Left forelimb (tissue), 1 donor: ENCODE data around the gene MMP15.
A peak's percentile ranks its signal among the peaks of the same experiment; 100 is the strongest.

ENCODE experiments used
- DNase-seq: peaks from one replicate; pipeline ENCODE4 v3.0.0-alpha.2; 2018; ENCODE audit warnings: low spot score

MMP15 gene

DNA sequence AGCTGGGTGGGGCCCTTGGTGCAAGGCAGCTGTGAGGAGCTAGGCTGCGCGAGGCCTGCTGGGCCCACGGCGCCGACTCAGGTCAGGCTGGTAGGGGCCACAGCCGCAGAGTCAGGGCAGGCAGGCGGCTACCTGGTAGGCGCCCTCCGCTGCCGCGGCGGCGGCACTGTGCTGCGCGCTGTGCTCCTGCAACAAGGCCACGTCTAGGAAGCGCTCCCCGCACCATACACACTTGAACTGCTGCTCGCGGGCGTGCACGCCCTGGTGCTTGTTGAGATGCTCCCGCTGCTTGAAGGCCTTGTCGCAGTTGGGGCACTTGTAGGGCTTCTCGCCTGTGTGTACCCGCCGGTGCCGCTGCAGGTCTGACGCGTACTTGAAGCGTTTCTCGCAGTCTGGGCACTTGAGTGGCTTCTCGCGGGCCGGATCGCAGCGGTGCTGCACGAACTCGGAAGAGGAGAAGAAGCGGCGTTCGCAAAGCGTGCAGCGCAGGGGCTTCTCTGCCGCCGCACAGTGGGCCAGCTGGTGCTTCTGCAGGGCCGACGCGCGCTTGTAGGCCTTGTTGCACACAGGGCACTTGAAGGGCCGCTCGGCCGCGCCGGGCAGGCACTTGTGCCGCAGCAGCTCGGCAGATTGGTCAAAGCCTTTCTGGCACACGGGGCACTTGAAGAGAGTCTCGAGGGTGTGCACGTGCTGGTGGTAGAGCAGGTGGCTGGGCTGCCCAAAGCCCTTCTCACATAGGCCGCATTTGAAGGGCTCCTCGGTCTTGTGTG is 29.0 kb upstream of the MMP15 start:
- peak; percentile 57 for DNase-seq

DNA sequence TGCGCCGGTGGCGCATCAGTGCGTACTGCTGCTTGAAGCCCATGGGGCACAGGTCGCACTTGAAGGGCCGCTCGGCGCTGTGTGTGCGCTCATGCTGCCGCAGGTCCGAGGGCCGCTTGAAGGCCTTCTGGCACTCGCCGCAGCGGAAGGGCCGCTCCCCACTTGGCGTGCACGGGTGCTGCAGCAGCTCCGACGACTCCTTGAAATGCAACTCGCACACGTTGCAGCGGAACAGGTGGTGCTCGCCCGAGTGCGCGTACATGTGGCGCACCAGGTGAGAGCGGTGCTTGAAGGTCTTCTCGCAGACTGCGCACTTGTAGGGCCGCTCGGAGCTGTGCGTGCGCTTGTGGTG is 28.4 kb upstream of the MMP15 start:
- DNase-seq, result peak; percentile 62

DNA sequence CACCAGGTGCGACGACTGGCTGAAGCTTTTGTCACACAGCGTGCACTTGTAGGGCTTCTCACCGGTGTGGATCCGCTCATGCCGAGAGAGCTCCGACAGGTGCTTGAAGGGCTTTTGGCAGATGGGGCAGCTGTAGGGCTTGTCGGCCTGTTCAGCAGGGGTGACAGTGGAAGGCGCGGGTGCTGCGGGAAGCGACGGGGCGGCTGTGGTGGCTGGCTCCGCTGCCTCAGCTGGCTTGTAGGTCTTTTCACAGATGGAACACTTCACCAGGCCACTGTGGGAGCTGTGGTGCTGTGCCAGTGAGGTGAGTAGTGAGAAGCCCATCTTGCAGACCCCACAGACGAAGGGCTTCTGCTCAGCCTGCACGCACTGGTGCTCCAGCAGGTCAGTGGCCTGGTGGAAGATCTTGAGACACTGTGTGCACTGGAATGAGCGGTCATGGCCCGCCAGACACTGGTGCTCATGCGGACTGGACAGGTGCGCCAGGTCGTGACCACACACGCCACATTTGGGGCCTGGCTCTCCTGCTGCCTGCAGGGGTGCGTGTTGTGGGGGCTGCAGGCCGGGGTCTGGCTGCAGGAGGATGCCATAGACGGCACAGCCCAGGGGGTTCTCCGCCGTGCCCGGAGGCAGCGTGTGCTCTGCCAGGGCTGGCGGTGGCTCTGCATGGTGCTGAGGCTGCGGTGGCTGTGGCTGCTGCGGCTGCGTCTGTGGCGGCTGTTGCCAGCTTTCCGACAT is 27.9 kb upstream of the MMP15 start:
- DNase-seq, result peak; percentile 49

DNA sequence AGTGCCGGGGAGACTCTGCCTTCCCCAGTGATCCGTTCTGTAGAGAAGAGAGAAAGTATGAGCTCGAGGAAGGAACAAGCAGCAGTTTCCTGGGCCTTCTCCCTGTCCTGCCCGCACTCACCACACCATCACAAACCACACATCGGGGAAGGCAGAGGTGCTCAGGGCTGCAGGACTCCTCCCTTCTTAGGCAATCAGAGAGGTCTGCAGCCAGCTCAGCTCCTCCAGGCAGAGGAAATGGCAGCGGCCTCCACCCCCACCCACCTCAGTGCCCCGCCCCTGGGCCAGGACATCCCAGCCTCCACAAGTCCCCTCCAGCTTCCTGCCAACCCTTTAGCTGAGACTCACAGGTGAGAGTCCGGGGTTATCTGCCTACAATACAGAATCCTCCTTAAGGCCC is 27.1 kb upstream of the MMP15 start:
- DNase-seq, result peak; percentile 54

DNA sequence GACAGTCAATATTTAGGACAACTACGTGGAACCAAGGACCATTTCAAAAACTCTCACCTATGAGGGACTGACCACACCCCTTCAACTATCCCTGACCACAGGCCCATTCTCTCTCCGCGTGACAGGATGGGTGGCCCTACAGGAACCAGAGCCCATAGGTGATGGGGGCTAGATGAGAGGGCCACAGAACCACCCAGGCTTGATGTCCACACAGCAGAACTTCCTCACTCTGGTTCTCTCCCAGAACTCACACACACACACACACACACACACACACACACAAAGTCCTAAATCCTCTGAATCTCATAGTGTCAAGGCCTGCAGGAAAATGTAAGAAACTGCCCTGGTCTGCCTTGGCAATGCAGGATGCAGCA is 26.6 kb upstream of the MMP15 start:
- no peak for DNase-seq

DNA sequence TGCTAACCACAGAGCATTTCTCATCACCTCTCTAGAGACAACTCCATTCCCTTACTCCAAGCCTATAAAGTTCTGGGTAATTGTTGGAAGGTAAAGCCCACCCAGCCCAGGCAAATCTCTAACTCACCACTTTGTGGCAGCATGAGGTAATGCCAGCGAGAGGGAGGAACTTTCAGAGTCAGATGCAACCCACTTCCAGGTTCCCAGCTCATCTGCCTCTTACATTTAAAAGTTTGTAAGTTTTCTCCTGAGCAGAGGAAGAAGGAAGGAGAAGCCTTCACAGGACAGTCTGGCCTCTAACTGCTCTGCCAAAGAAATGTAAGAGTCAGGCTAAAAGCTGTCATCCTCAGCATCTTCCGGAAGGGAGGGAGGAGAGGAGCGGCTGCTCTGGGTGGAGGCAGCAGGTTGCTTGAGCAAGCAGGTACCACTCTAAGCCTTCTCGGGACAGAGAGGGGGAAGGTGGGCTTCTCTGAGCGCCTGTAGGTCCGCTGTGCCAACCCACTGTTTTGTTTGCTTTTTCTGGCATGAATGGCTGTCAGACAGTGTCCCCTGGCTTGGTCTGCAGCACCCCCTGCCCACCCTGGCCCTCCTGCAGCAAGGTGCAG is 26.1 kb upstream of the MMP15 start:
- DNase-seq, result peak; percentile 64

DNA sequence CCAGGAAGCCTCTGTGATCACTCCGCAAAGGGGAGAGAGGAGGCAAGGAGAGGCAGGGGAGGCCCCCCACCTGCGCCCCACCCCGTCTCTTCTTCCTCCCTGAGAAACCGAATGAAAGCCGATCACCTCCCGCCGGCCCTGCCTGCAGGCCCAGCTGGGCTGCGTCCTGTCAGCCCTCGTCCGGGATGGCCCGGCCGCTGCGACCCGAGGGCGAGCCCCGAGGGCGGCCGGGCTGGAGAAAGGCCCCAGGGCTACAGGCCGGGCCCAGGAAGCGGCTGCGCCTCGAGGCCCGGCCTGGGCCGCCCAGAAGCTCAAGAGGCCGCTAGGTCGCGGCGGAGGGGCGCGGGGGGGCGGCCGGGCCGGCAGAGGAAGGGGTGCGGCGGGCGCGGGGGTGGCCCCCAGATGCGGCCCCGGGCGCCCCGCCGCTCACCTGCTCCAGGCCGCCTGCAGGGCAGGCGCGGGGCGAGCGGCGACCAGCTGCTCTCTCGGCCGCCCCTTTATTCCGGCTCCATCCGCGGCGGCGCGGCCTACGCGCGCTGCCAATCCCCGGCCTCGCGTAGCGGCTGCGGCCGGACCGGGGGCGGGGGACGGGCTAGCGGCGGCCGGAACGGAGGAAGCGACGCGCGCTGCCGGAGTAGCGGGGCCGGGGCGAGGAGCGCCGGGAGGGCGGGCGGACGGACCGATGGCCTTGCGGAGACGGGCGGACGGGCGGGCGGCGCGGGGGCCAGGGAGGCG is 25.4 kb upstream of the MMP15 start, which contains the start of gene ZNF319:
TSS of gene ZNF319 (minus strand) at position 702 of the 735 bp plus-strand sequence. CDS start 2,407 bp downstream, outside the sequence.
- peak; percentile 67 for DNase-seq

DNA sequence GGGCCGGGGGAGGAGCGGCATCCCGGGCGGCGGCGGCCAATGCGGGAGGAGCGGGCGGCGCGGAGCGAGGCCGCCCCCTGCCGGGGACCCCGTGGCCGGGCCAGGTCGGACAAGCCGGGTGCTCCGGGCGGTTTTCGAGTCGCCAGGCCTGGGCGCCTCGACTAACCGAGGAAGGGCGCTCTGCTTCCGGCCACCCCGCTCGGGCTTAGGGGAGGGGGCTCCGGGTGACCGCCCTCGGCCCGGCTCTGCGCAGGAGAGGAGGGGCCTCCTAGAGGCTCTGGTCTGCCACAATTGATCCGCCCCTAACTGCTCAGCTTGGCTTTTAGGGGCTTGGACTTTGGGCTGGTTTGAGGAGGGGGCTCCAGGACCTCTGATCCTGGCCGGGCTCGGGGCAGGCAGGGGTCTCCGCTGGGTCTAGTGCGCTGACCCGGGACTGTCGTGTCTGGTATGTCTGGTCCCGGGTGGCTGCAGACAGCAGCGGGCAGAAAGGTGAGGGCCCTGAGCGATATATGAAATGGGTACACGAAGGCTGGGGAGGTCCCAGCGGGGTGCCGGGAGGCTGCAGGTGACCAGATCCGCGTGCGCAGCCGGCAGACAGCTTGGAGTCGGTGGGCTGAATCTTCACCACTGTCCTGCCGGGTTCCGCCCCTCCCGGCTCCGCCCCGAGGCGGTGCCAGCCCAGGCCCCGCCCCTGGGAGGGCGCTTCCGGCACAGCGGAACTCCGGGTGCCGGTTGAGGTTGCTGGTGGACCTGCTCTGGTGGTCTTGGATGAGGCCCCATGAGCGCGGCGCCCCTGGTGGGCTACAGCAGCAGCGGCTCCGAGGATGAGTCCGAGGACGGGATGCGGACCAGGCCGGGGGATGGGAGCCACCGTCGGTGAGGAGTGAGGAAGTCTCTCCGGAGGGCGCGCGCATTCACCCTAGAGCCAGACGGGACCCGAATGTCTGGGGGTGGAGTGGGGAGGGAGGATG is 24.6 kb upstream of the MMP15 start, which contains the start of gene USB1:
TSS of gene USB1 (plus strand) at position 702 of the 971 bp plus-strand sequence. CDS start at position 779, 77 bp downstream.
- DNase-seq, result peak; percentile 93

DNA sequence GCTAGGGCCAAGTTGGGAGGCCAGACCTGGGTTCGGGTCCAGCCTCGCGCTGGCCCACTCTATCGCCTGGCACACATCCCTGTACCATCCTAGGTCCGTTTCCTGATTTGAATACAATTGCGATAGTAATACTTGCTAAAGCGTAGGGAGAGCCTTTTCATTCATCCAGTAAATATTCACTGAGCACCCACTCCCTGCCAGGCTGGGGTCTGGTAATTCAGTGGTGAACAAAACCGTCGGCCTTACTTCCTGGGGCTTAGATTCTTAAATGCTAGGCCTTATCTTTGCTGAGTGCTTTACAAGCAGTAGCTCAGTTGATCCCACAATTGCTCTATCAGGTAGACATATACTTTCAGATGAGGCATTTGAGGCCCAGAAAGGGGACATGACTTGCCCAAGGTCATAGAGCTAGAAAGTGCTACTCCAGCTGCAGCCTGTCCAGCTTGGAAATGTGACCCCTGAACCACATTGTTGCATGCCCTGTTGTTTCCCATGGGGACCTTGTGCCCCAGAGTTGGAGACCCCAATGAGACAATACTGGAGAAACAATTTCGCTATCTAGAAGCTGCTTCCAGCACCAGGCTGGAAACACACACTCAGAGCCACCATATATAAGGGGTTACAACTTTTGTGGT is 23.7 kb upstream of the MMP15 start:
- DNase-seq, result peak; percentile 34

DNA sequence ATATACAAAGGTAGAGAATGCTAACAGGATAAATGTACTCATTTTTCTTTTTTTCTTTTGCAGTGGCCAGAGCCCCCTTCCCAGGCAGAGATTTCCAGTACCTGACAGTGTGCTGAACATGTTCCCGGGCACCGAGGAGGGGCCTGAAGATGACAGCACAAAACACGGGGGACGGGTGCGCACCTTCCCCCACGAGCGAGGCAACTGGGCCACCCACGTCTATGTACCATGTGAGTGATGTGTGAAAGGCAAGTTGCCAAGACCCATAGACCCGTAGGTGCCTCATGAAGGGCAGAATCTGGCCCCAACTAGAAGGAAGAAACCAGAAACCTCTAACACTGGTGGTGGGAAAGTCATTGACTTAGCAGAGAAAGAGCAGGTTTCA is 23.1 kb upstream of the MMP15 start:
- peak; percentile 55 for DNase-seq

DNA sequence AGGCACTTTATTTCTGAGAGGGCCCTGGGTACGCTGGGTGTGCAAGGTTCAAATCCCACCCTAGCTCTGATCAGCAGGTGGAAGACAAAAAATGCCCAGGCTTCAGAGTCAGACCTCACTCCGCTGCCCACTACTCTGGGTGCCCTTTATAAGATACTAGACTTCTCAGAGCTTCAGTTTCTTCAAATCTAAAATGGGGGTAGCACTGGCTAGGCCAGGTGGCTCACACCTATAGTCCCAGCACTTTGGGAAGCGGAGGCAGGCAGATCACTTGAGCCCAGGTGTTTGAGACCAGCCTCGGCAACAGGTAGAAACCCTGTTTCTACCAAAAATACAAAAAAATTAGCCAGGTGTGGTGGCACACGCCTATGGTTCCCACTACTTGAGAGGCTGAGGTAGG is 22.6 kb upstream of the MMP15 start:
- peak; percentile 23 for DNase-seq

DNA sequence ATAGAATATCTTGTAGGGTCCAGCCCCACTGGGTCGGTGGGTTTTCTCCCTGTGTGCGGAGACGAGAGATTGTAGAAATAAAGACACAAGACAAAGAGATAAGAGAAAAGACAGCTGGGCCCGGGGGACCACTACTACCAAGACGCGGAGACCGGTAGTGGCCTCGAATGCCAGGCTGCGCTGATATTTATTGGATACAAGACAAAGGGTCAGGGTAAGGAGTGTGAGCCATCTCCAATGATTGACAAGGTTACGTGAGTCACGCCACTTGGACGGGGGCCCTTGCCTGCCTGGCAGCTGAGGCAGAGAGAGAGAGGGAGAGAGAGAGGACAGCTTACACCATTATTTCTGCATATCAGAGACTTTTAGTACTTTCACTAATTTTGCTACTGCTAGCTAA is 20.8 kb upstream of the MMP15 start:
- DNase-seq, result peak; percentile 49

DNA sequence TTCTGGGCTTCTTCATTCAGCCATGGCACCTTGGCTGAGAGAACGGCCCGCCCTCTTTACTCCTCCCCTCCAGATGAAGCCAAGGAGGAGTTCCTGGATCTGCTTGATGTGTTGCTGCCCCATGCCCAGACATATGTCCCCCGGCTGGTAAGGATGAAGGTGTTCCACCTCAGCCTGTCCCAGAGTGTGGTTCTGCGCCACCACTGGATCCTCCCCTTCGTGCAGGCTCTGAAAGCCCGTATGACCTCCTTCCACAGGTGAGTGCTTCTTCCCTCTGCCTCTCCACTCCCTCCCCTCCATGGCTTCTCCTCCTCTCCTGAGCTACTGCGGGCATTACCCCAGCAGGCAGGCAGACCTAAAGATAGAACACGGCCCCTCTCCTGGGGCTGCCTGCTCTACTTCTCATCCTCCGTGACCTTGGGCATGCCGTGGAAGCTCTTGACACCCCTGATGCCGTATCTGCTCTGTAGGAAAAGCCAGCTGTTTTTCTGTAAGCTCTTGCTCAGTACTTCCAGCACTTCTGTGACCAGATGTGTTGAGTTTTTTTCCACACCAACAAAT is 15.6 kb upstream of the MMP15 start:
- DNase-seq, result peak; percentile 44

DNA sequence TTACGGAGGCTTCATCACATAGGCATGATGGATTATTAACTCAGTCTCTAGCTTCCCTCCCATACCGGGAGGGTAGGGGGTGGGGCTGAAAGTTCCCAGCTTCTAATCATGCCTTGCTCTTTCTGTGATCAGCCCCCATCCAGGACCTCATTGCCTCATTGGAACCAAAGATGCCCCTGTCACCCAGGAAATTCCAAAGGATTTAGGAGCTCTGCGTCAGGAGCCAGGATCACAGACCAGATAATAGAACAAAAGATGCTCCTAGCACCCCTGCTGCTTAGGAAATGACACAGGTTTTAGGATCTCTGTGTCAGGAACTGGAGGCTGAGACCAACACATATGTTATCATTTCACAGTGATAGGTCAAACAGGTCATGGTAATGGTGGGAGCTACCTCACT is 14.7 kb upstream of the MMP15 start:
- peak; percentile 47 for DNase-seq

DNA sequence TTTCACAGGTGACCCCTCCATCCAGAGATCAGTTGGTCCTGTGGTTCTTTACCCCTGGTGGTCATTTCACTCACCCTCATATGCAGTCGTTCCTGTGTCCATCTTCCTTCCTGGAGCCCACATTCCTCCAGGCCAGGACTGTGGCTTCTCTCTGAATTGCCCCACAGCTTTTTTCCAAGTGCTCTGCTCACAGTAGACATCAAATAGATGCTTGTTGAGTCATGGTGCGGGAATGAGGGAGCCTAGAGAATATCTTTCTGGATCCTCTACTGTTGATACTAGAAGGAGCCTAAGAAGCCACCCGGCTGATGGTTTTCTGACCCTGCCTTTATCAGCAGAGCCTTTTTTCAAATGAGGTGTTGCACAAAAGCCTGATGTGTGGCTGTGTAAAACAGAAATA is 13.9 kb upstream of the MMP15 start:
- peak; percentile 8 for DNase-seq

DNA sequence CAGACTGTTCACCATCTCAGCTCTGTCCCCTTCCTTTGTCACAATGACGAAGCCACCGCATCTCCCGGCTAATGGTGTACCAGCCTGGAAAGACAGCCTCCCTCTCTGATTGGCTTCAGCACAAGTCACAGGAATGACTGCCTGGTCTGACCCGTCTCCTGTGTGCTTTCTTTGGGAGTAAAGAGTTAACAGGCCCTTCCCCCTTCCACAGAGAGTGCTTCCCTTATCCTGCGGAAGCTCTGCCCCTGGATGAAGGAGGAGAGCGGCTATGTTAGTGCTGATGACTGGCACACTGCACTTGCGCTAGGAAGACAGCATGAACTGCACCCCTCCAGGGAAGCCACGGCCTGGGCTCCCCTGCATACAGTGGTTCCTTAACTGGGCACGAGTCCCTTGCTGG is 13.1 kb upstream of the MMP15 start:
- peak; percentile 34 for DNase-seq

DNA sequence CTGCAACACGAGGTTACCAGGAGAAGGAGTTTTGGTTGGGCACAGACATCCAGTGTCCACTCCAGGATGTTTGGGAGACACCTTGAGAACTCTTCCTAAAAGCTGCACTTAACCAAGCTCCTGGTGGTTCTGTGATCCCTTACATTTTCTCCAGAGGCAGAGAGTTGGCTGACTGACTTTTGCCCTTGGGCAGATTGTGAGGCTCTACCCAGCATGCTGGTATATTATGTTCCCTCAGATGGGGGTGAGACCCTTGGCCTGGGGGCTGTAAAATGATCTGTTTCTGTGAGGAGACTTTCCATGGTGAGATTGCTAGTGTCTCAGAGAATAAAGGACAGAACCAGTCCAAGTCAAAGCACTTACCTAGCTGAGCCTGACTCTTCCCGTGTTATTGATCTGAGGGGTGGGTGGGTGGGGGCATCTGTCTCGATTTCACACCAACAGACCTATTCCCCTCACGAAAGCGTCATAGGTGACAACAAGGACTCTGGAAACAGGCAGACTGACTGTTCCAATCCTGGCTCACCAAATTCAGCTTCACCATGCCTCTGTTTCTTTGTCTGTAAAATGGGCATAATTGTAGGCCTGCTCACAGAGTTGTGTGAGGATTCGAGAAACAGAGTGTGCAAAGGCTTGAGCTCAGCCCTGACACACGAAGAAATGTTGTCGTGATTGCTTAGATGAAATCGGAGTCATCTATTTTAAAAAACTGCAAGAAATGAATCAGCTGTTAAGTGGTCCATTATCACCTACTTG is 12.2 kb upstream of the MMP15 start:
- DNase-seq, result peak; percentile 30

DNA sequence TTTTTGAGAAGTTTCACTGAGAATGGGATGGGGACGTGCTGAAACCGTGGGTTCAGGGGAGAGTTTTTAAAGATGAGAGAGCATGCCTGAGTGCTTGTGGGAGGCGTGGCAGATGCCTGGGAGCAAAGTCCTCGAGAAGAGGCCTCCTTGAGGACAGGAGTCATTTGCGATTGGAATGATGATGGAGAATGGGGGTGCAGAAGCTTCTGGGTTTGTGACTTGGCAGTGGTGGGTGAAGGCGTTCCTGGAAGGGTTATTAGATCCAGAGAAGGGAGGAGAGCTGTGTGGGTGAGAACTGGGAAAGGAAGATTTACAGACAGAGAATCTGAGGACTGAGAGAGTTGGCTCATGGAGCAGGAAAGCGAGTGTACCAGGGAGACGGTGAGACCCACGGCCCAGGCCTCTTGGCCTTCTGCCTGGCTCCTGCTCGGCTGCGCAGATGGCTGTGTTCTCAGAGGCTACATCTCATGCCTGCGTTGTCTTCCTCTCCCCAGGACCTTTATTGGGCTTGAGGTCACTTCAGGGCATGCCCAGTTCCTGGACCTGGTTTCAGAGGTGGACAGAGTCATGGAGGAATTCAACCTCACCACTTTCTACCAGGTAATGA is 8.6 kb upstream of the MMP15 start:
- DNase-seq, result peak; percentile 34

DNA sequence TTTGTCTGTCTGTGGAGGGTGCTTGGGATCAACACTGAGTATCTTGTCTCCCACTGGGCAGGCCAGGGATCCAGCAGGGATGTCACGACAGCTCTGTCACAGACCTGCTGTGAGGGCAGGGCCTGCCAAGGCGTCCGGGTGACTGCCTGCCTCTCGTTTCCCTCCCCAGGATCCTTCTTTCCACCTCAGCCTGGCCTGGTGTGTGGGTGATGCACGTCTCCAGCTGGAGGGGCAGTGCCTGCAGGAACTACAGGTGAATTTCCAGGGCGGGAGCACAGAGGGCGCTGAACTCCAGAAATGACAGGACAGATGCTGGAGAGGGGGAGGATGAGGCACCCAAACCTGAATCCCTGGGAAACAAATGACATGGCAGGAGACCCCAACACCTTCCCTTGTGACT is 6.8 kb upstream of the MMP15 start:
- DNase-seq, result peak; percentile 59
